ENCODE results near the gene VPS13D.

The VPS13D gene

DNA sequence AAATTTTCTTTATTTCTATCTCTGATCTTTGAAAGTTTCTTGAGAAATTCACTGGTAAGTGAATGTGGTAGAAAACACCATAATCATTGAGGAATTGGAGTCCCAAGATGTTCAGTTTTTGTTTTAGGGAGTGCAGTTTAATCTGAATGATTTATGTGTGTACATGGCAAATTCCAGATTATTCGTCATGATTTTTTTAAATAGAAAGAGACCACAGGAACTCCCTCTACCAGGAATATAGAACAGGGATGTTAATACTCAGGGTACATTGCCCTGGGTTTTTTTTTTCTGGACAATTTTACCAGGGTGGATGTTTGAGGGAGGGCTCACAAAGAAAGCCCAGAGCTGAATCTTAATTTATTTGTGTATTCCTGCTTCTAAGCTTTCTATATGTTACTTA lies 109.0 kb downstream of the VPS13D start:
- DNase-seq (ENCODE audit: low read depth in 2 of 2) = no peak

GRCh38 chr1:12339396-12339795 lies 109.6 kb downstream of the VPS13D start:
- DNase-seq (ENCODE audit: low read depth in 2 of 2) = no peak

GRCh38 chr1:12339811-12340543 lies 110.1 kb downstream of the VPS13D start:
- no peak for DNase-seq (ENCODE audit: low read depth in 2 of 2)

GRCh38 chr1:12340544-12340930 lies 110.7 kb downstream of the VPS13D start:
- no peak for DNase-seq (ENCODE audit: low read depth in 2 of 2)

DNA sequence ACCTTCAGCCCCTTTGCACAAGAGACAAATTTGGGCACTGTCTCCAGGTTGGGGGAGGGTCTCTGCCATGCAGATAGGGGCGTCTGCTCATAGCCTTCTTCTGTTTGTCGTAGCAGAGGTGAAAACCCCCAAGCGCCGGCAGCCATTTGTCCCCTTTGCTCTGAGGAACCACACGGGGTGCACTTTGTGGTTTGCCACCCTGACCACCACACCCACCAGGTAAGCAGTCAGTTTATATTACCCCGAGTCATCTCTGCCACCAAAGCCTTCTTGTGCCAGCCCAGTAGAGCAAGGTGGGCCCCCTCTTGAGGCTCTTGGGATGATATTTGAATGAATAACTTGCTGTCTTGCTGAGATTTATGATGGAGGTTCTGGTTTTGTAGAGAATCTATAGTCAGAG lies 111.8 kb downstream of the VPS13D start:
- DNase-seq (ENCODE audit: low read depth in 2 of 2) = no peak

DNA sequence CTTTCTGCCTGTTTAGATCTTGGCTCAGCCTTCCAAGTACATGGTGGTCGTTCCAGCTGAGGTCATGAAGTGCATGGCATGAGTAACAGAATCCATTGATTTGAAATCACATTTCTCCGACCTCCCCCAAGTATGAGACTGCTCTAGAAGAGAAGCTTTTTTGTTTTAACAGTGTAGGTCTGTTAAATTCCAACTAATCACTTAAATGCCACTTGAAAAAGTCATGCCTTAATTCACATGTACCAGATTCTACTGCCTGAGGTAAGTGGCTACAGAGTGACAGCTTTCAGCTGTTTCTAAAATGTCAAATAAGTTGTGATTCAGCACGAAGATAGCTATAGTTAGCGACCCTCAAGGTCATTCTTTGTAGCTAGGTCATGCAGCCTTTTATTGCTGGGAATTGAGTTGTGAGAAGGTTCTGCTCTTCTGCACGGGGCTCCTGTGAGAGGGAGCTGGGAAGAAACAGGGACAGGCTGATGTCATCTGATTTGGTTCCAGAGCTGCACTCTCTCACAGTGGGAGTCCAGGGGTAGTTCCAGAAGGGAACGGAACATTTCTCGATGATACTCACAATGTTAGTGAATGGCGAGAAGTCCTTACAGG lies 112.7 kb downstream of the VPS13D start:
- DNase-seq (ENCODE audit: low read depth in 2 of 2) = no peak

- DNase-seq (ENCODE audit: low read depth in 2 of 2) = no peak
Measured at GRCh38 chr1:12343823-12344487, 114.1 kb downstream of the VPS13D start.

- DNase-seq (ENCODE audit: low read depth in 2 of 2) = no peak
Measured at GRCh38 chr1:12344596-12345349, 114.9 kb downstream of the VPS13D start.

GRCh38 chr1:12345350-12346217 lies 115.8 kb downstream of the VPS13D start:
- DNase-seq (ENCODE audit: low read depth in 2 of 2) = no peak

DNA sequence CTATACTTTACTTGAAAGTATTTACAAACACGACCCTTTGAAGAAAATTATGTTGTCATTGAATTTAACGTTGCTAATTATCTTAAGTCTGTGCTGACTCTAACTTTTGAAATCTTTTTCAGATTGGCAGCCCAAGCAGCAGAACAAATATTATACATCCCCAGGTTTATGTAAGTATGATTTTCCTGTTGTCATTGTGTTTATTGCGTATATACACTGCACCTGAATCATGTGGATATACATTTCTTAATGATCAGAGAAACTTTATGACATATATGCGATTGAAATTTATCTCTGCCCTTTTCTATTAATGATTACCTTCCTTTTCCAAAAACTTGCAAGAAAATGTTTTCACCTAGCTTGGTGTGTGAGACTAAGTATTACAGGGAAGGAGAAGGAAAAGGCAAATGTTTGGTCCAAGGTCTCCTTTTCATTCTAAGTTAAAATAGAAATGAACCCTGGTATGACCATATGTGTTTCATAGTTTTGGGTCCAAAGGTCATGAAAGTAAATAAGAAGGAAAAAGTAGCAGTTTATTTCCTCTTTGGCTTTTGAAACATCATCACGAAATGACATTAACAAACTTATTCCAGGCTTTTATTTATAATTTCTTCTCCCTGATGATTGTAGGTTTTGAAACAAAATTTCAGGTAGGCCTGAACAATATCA lies 116.8 kb downstream of the VPS13D start:
- DNase-seq (ENCODE audit: low read depth in 2 of 2) = no peak

- DNase-seq (ENCODE audit: low read depth in 2 of 2) = no peak
Measured at GRCh38 chr1:12348113-12348512, 118.3 kb downstream of the VPS13D start.

- DNase-seq (ENCODE audit: low read depth in 2 of 2) = no peak
Measured at GRCh38 chr1:12353981-12354380, 124.2 kb downstream of the VPS13D start.

DNA sequence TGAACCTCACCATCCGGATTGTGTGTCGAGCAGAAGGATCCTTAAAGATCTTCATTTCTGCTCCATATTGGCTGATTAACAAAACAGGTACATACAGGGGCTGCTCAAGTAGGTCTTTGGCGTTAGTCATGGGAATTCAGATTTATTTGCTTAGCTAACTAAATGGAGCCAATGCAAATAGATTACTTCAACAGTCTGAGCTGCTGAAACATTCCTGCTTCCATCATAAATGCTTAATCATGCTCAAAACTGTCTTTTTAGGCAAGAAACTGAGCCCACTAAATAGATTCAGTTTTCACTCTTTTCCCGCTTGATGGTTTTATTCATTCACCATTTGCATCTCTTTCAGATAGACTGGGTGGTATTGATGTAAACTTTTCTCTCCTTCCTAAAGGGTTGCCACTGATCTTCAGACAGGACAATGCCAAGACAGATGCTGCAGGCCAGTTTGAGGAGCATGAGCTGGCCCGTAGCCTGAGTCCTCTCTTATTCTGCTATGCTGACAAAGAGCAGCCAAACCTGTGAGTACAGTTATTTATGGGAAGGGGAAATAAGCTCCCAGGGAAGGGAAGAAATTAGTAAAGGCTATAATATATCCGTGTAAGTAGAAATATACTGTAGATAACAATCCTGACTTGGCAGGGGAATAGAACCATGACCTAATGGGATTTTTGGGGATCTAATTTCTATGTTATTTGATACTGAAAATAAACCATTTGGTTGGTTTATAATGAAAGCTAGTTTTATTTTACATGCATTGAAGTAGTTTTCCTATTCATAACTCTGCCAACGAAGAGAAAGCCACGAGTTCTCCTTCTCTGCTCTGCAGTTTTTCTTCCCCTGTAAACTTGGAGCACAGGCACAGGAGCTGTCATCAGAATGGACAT lies 126.4 kb downstream of the VPS13D start:
- DNase-seq (ENCODE audit: low read depth in 2 of 2) = no peak

DNA sequence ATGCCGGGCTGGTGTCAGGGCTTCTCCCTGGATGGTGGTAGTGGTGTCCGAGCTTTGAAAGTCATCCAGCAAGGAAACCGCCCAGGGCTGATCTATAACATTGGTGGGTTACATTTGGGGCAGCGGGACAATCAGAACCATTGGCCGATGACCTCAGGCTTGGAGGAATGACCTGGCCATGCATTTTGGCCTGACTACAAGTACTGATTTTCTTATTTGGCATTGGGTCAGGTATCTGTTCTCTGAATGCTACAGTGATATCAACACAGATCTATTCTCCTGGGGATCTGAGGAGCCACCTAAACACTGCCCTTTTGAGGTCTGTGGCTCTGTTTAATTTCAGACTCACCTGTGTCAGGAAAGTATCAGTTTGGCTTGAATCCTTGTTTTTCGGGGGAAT lies 128.7 kb downstream of the VPS13D start:
- DNase-seq (ENCODE audit: low read depth in 2 of 2) = no peak

DNA sequence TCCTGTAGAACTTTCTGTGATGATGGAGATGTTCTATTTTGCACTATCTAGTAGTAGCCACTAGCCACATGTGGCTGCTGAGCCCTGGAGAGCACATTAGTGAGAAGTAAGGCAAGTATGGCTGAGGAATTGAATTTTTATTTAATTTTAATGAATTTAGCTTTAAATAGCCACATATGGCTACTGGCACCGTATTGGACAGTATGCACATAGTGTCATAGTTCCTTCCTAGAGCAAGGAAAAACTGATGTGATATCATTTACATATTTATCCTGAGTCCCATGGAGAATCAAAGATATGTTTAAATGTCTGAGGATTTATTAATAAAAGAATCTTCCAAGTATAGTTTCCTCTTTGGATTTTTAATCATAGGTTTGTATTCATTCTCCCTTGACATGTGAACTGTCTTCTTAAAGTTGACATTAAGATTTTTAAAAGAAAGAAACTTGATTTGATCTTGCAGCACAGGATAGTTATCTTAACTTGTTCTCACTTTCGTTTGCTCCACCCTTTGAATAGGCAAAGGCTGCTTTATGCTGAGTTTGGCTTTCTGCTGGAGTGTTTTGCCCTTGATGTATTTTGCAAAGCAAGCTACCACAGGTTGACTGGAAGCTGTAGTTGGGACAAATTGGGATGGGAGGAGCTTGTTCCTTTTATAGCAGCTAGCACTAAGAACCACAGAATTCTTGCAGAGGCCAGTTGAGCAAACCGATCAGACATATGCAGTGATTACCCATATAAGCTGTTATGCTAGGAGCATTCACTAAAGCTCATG lies 129.7 kb downstream of the VPS13D start:
- DNase-seq (ENCODE audit: low read depth in 2 of 2) = no peak

DNA sequence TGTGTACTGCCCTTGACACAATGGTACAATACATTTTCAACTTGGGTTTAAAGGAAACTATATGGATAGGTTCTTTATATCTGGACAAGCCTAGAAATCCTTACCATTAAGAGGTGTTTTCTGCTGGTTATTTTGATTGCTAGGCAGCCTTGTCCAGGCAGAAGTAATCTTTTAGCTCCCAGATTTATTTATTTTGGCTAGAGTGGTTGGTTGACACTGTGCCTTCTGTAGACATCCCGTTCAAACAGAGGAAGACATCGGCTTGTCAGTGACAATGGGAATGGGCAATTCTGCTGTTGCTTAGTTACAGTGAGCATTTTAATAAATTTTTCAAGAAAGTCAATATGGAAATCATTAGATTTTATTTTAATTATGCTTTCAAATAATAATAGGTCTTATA lies 138.8 kb downstream of the VPS13D start:
- DNase-seq (ENCODE audit: low read depth in 2 of 2) = no peak

DNA sequence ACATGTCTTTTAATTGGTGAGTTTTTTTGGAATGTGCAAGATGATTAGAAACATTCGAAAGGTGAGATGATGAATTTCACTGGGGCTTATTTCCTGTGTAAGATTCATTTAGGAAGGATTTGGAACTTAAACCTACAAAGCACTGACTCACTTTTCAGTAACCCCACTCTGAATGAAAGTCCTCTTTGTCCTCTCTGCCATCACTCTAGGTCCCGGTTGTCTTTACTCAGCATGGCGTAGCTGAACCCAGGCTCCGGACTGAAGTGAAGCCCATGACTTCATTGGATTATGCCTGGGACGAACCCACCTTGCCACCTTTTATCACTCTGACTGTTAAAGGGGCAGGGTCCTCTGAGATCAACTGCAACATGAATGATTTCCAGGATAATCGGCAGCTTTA lies 139.4 kb downstream of the VPS13D start:
- DNase-seq (ENCODE audit: low read depth in 2 of 2) = no peak

DNA sequence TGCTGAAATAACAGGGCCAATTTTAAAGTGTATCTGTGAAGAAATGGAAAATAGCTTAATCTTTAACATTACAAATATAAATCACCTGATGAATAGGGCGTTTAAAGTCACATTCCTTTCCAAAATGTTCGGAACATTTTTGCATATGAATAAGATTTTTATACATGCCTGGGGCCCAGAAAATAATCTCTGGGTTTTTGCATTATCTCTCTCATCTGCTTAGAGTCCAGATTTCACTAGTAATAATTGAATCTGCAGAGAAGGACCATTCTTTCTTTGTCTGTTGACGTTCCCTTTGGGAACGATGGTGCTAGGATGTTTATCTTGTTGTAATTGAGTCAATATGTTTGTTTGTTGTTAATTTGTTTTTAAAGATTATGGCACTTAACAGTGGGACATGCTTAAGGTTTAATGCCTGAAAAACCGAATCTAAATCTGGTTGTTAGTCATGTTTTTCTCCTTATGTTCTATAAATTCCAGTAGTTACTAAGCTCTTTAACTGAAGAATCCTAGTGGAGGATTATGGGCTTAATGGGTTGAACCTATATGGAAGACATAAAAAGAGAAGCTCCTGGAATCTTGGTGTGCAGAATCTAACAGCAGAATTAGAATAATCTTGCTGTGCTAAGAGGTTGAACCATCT lies 140.6 kb downstream of the VPS13D start:
- no peak for DNase-seq (ENCODE audit: low read depth in 2 of 2)

- DNase-seq (ENCODE audit: low read depth in 2 of 2) = no peak
Measured at GRCh38 chr1:12371053-12371452, 141.2 kb downstream of the VPS13D start.
